Prostate gland (tissue), 2 donors: Measurements from ENCODE around the gene PDE4D.

Experiments used
- CTCF ChIP-seq, 4 experiments: fragments of 200-600 bp in 2 of 4; fragments of 450-650 bp in 2 of 4; sonication (generic) in 2 of 4; IDR thresholded peaks; 1 replicate in 3 of 4; 2 replicates in 1 of 4; pipeline ENCODE4 v1.5.1; 2016 to 2019; ENCODE audit warnings: antibody characterized with exemption in 4 of 4, mild to moderate bottlenecking in 2 of 4, moderate library complexity in 2 of 4
- POLR2A ChIP-seq: fragments of 450-650 bp; IDR thresholded peaks from one replicate; pipeline ENCODE4 v1.6.1; 2016; ENCODE audit warnings: antibody characterized with exemption, mild to moderate bottlenecking
- POLR2AphosphoS5 ChIP-seq: sonication (generic); formaldehyde crosslinking; IDR thresholded peaks from one replicate; pipeline ENCODE4 v1.6.1; 2017; ENCODE audit warnings: antibody characterized with exemption

- no peak for TF ChIP-seq CTCF (IDR thresholded peaks at IDR 0.05)
- TF ChIP-seq POLR2A = no peak
- TF ChIP-seq POLR2AphosphoS5 = no peak
Measured at GRCh38 chr5:58974601-58975000, 918.9 kb downstream of the PDE4D start.
